Suprapubic skin (tissue), 4 donors: Measurements from ENCODE around the gene GPC5. TPM values are rescaled to one million over a fixed set of nuclear protein-coding genes. Genes with fewer than 3 reads are reported as not detected.

Source experiments
- DNase-seq, 2 donors: peaks; one replicate each; pipeline ENCODE4 v3.0.0-alpha.2; 2019; ENCODE audit warnings: low spot score in 2 of 2
- H3K27ac ChIP-seq: fragments of 200-600 bp; sonication (generic); one replicate; pipeline ENCODE4 v1.5.1; 2019
- H3K27me3 ChIP-seq: fragments of 200-600 bp; sonication (generic); one replicate; pipeline ENCODE4 v1.5.1; 2019
- H3K36me3 ChIP-seq: fragments of 200-600 bp; sonication (generic); one replicate; pipeline ENCODE4 v1.5.1; 2019
- H3K4me1 ChIP-seq: fragments of 200-600 bp; sonication (generic); one replicate; pipeline ENCODE4 v1.5.1; 2019
- H3K4me3 ChIP-seq: fragments of 200-600 bp; sonication (generic); one replicate; pipeline ENCODE4 v1.5.1; 2019; ENCODE audit warnings: mild to moderate bottlenecking
- H3K9me3 ChIP-seq: fragments of 200-600 bp; sonication (generic); one replicate; pipeline ENCODE4 v1.5.1; 2019
- CTCF ChIP-seq, 2 donors: fragments of 200-600 bp in 1 of 2; fragments of 450-650 bp in 1 of 2; sonication (generic) in 1 of 2; IDR thresholded peaks; one replicate each; pipeline ENCODE4 v1.5.1; 2016 to 2019; ENCODE audit warnings: antibody characterized with exemption in 2 of 2, mild to moderate bottlenecking in 1 of 2, moderate library complexity in 1 of 2
- EP300 ChIP-seq: sonication (generic); formaldehyde crosslinking; IDR thresholded peaks from one replicate; pipeline ENCODE4 v1.6.1; 2017; ENCODE audit warnings: antibody characterized with exemption
- POLR2A ChIP-seq, 2 donors: fragments of 450-650 bp; IDR thresholded peaks; one replicate each; pipeline ENCODE4 v1.6.1; 2017; ENCODE audit warnings: antibody characterized with exemption in 2 of 2, mild to moderate bottlenecking in 2 of 2, moderate library complexity in 2 of 2
- POLR2AphosphoS5 ChIP-seq, 3 donors: sonication (generic); formaldehyde crosslinking; IDR thresholded peaks; one replicate each; pipeline ENCODE4 v1.6.1; 2017; ENCODE audit warnings: antibody characterized with exemption in 3 of 3
- WGBS: methylation state at CpG from one replicate; pipeline ENCODE4 v1.1.5; 2018; 5-methylcytosine and 5-hydroxymethylcytosine counted together
- total RNA-seq, 4 donors: library from RNA; depleted of rRNA; stranded (reverse); fragments of >200 nt; gene quantifications; one replicate each; pipeline ENCODE4 v1.1.0, GENCODE V29; 2016

The GPC5 gene
- total RNA-seq, 4 donors from 2014 or later: 0.55 TPM; not detected in 3

- no peaks in the 10 kb centered on the region for H3K9me3 ChIP-seq
- TF ChIP-seq POLR2AphosphoS5 (IDR thresholded peaks at IDR 0.05) (no peak), CTCF (IDR thresholded peaks at IDR 0.05) (no peak), POLR2A (IDR thresholded peaks at IDR 0.05) (no peak), EP300 (no peak)
- no peaks in the 10 kb centered on the region for H3K27me3 ChIP-seq
- no peak for DNase-seq
- H3K27ac ChIP-seq: no peak overlapping the region
- no peaks in the 10 kb centered on the region for H3K36me3 ChIP-seq
- WGBS: 65% methylated on average over 3 of the region's 3 CpGs
- no peak overlapping the region for H3K4me3 ChIP-seq
- no peaks in the 10 kb centered on the region for H3K4me1 ChIP-seq
Observed at GRCh38 chr13:92727118-92727517, 1328.7 kb downstream of the GPC5 start.

DNA sequence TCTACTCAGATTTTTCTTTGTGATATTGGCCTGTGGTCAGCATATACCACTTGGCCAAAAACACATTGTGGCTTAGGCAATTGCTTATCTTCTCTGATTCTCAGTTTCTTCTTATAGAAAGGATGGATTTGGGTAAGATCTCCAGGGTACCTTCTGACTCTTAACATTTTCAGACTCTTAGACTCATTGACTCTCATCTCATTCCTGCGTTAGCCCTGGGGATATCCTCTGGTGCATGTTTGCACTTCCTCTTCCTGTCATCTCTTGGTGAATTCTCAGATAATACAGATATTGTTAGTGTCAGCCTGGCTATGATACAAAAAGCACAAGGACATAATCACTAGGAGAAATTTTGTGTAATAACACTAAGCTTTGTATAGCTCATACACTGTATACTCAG is 1335.6 kb downstream of the GPC5 start:
- 50% methylated on average over 1 of the region's 1 CpG for WGBS
- H3K4me3 ChIP-seq: no peak overlapping the region

DNA sequence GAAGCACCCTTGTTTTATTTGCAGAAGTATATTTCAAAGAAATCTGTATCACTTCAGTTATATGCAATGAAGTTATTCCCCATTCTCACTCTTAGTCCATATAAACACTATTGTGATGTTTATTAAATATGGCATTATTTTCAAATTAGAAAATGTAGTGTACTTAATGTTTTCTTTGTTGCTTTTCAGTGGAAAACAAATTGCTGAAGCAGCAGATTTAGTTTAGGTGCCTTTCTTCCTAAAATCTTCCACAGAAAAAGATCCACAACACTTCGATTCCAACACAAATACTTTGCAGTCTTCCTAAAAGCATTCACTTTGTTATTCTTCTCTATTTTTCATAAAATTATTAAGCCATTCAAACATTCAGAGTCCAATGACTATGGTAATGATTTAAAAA is 1336.1 kb downstream of the GPC5 start:
- Histone ChIP-seq H3K27ac (no peak overlapping the region), H3K4me1 (no peaks in the 10 kb centered on the region), H3K27me3 (no peaks in the 10 kb centered on the region), H3K36me3 (no peaks in the 10 kb centered on the region), H3K9me3 (peaks cover 4% of the 10 kb centered on the region), H3K4me3 (no peak overlapping the region)
- no peak for TF ChIP-seq POLR2A (IDR thresholded peaks at IDR 0.05)
- no peak for TF ChIP-seq EP300
- TF ChIP-seq POLR2AphosphoS5 (IDR thresholded peaks at IDR 0.05): no peak
- TF ChIP-seq CTCF (IDR thresholded peaks at IDR 0.05): no peak
- WGBS: 89% methylated on average over 1 of the region's 1 CpG
- no peak for DNase-seq

More for the DNA sequence above, 1335.6 kb downstream of the GPC5 start:
- no peak overlapping the region for H3K27ac ChIP-seq
- DNase-seq: no peak
- TF ChIP-seq EP300 (no peak), POLR2A (IDR thresholded peaks at IDR 0.05) (no peak), CTCF (IDR thresholded peaks at IDR 0.05) (no peak), POLR2AphosphoS5 (IDR thresholded peaks at IDR 0.05) (no peak)
- H3K36me3 ChIP-seq: no peaks in the 10 kb centered on the region
- H3K9me3 ChIP-seq: peaks cover 4% of the 10 kb centered on the region
- no peaks in the 10 kb centered on the region for H3K27me3 ChIP-seq
- no peaks in the 10 kb centered on the region for H3K4me1 ChIP-seq

DNA sequence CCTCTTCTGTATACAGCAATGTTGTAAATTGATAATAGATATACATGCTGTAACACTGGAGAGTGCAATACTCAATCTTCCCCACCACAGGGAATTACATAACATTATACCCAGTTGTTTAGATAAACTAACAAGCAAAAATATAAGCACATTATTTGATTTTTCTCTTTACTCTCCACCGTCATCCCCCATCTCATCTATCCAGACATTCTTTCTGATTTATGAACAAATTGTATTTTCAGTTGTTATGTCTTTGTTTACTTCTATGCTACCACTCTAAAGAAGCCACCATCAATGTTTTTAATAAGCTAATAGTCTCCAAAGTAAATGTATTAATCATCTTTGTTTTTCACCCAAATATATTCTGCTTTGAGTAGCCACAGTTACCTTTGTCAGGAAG is 1337.5 kb downstream of the GPC5 start:
- TF ChIP-seq POLR2AphosphoS5 (IDR thresholded peaks at IDR 0.05): no peak
- no peak for TF ChIP-seq EP300
- no peak for TF ChIP-seq POLR2A (IDR thresholded peaks at IDR 0.05)
- peaks cover 4% of the 10 kb centered on the region for H3K9me3 ChIP-seq
- WGBS: 92% methylated on average over 1 of the region's 1 CpG
- H3K4me1 ChIP-seq: no peaks in the 10 kb centered on the region
- no peak overlapping the region for H3K4me3 ChIP-seq
- no peak overlapping the region for H3K27ac ChIP-seq
- no peaks in the 10 kb centered on the region for H3K27me3 ChIP-seq
- no peaks in the 10 kb centered on the region for H3K36me3 ChIP-seq
- no peak for DNase-seq

DNA sequence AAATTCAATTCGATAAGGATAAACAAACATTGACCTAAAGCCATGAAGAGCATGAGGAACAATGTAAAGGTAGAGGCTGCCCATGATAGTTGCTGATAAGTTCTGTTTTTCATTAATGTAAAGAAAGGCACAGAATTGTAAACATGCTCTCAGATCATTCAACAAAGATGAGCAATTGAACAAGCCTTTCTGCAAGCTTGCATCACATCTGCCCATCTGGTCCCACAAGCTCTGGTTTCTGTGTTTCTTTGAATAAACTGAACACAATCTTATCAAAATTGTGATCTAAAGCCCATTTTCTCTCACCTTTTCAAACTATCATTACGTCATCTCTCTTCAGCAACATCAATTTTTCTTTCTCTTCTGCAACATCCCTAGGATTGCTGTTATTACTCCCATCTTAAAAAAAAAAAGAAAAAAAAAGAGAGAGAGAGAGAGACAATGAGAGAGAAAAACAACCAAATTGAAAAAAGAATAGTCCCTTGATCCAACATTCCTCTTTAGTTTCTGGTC is 1340.9 kb downstream of the GPC5 start:
- H3K27ac ChIP-seq: no peak overlapping the region
- H3K4me1 ChIP-seq: no peaks in the 10 kb centered on the region
- H3K27me3 ChIP-seq: no peaks in the 10 kb centered on the region
- DNase-seq: no peak
- TF ChIP-seq POLR2A (IDR thresholded peaks at IDR 0.05) (no peak), POLR2AphosphoS5 (IDR thresholded peaks at IDR 0.05) (no peak), CTCF (IDR thresholded peaks at IDR 0.05) (no peak), EP300 (no peak)
- 81% methylated on average over 2 of the region's 2 CpGs for WGBS
- no peaks in the 10 kb centered on the region for H3K36me3 ChIP-seq
- peaks cover 4% of the 10 kb centered on the region for H3K9me3 ChIP-seq
- H3K4me3 ChIP-seq: no peak overlapping the region

GRCh38 chr13:92743992-92744391 is 1345.6 kb downstream of the GPC5 start:
- 96% methylated on average over 1 of the region's 1 CpG for WGBS
- Histone ChIP-seq H3K36me3 (no peaks in the 10 kb centered on the region), H3K9me3 (no peaks in the 10 kb centered on the region), H3K27me3 (no peaks in the 10 kb centered on the region), H3K27ac (no peak overlapping the region), H3K4me1 (no peaks in the 10 kb centered on the region), H3K4me3 (no peak overlapping the region)
- no peak for DNase-seq
- no peak for TF ChIP-seq POLR2AphosphoS5 (IDR thresholded peaks at IDR 0.05)
- no peak for TF ChIP-seq CTCF (IDR thresholded peaks at IDR 0.05)
- TF ChIP-seq EP300: no peak
- TF ChIP-seq POLR2A (IDR thresholded peaks at IDR 0.05): no peak
